WTC11 (cell line): ENCODE measurements around the gene ITPR3. TPM values are rescaled to one million over a fixed set of nuclear protein-coding genes. Genes with fewer than 3 reads are reported as not detected.

ENCODE experiments used
- ATAC-seq: fragments of 200-7000 bp; cut with Tn5 transposase; 2 replicates; pipeline ENCODE4 v1.10.0; 2021; ENCODE audit warnings: mild to moderate bottlenecking, moderate library complexity
- CTCF ChIA-PET: fragments of 300-600 bp; sonication (Branson Sonifier 250); formaldehyde crosslinking; loops from one replicate; lab custom pipeline; 2021; ENCODE audit warnings: antibody characterized with exemption; lab: Charles Lee
- POLR2A ChIA-PET: fragments of 350-600 bp; sonication (Branson Sonifier 250); formaldehyde crosslinking; loops from one replicate; lab custom pipeline; 2021; ENCODE audit warnings: antibody characterized with exemption; lab: Charles Lee
- DNase-seq: peaks from one replicate; pipeline ENCODE4 v3.0.0; 2021; ENCODE audit warnings: low spot score
- H3K27ac Mint-ChIP-seq: 2 replicates; pipeline ENCODE4 v1.8.0; 2021; ENCODE audit warnings: mixed read lengths
- H3K27me3 Mint-ChIP-seq: 2 replicates; pipeline ENCODE4 v1.8.0; 2021; ENCODE audit warnings: low read depth, mild to moderate bottlenecking, moderate library complexity, mixed read lengths
- H3K36me3 Mint-ChIP-seq: 2 replicates; pipeline ENCODE4 v1.8.0; 2021; ENCODE audit warnings: mixed read lengths
- H3K4me1 Mint-ChIP-seq: 2 replicates; pipeline ENCODE4 v1.8.0; 2022; ENCODE audit warnings: mixed read lengths
- H3K4me3 Mint-ChIP-seq: 2 replicates; pipeline ENCODE4 v1.8.0; 2021; ENCODE audit warnings: mild to moderate bottlenecking, moderate library complexity, mixed read lengths
- H3K9me3 Mint-ChIP-seq: 2 replicates; pipeline ENCODE4 v1.8.0; 2021; ENCODE audit warnings: mixed read lengths
- CREM ChIP-seq: sonication (generic); formaldehyde crosslinking; IDR thresholded peaks from 2 replicates; pipeline ENCODE4 v1.8.1; 2022; ENCODE audit warnings: mild to moderate bottlenecking, missing genetic modification reagents, moderate library complexity
- ETV6 ChIP-seq: sonication (generic); formaldehyde crosslinking; IDR thresholded peaks from 2 replicates; pipeline ENCODE4 v1.8.1; 2022; ENCODE audit warnings: mild to moderate bottlenecking, missing genetic modification reagents
- FOXJ3 ChIP-seq: sonication (generic); formaldehyde crosslinking; IDR thresholded peaks from 2 replicates; pipeline ENCODE4 v1.9.0; 2021; ENCODE audit warnings: missing genetic modification reagents, mild to moderate bottlenecking, borderline replicate concordance
- HMGXB4 ChIP-seq: sonication (generic); formaldehyde crosslinking; IDR thresholded peaks from 2 replicates; pipeline ENCODE4 v1.8.1; 2023; ENCODE audit warnings: mild to moderate bottlenecking, moderate library complexity, missing genetic modification reagents
- NFE2L1 ChIP-seq: sonication (generic); formaldehyde crosslinking; IDR thresholded peaks from 2 replicates; pipeline ENCODE4 v1.8.1; 2023; ENCODE audit warnings: missing genetic modification reagents
- NFYB ChIP-seq: sonication (generic); formaldehyde crosslinking; conservative IDR thresholded peaks from 2 replicates; pipeline ENCODE4 v1.8.0; 2022; ENCODE audit warnings: low read depth, missing genetic modification reagents
- NR2C2 ChIP-seq: sonication (generic); formaldehyde crosslinking; IDR thresholded peaks from 2 replicates; pipeline ENCODE4 v1.8.0; 2022; ENCODE audit warnings: mild to moderate bottlenecking, missing genetic modification reagents
- NR3C1 ChIP-seq: sonication (generic); formaldehyde crosslinking; conservative IDR thresholded peaks from 2 replicates; pipeline ENCODE4 v1.8.1; 2023; ENCODE audit warnings: low read depth, mild to moderate bottlenecking, missing genetic modification reagents
- PRDM15 ChIP-seq: sonication (generic); formaldehyde crosslinking; IDR thresholded peaks from 2 replicates; pipeline ENCODE4 v1.8.0; 2022; ENCODE audit warnings: missing genetic modification reagents
- SMAD3 ChIP-seq: sonication (generic); formaldehyde crosslinking; IDR thresholded peaks from 2 replicates; pipeline ENCODE4 v1.8.0; 2022; ENCODE audit warnings: missing genetic modification reagents, mild to moderate bottlenecking, borderline replicate concordance
- TCF7 ChIP-seq: sonication (generic); formaldehyde crosslinking; IDR thresholded peaks from 2 replicates; pipeline ENCODE4 v1.8.0; 2022; ENCODE audit warnings: mild to moderate bottlenecking, low read depth, missing genetic modification reagents, moderate library complexity
- USF1 ChIP-seq: sonication (generic); formaldehyde crosslinking; IDR thresholded peaks from 2 replicates; pipeline ENCODE4 v1.8.0; 2022; ENCODE audit warnings: mild to moderate bottlenecking, missing genetic modification reagents
- ZNF138 ChIP-seq: sonication (generic); formaldehyde crosslinking; conservative IDR thresholded peaks from 2 replicates; pipeline ENCODE4 v1.8.1; 2022; ENCODE audit warnings: mild to moderate bottlenecking, moderate library complexity, missing genetic modification reagents
- ZNF232 ChIP-seq: sonication (generic); formaldehyde crosslinking; IDR thresholded peaks from 2 replicates; pipeline ENCODE4 v1.8.0; 2022; ENCODE audit warnings: mild to moderate bottlenecking, missing genetic modification reagents
- ZNF281 ChIP-seq: sonication (generic); formaldehyde crosslinking; IDR thresholded peaks from 2 replicates; pipeline ENCODE4 v1.8.0; 2023; ENCODE audit warnings: mild to moderate bottlenecking, missing genetic modification reagents
- ZNF317 ChIP-seq: sonication (generic); formaldehyde crosslinking; IDR thresholded peaks from 2 replicates; pipeline ENCODE4 v1.8.1; 2023; ENCODE audit warnings: low read depth, mild to moderate bottlenecking, moderate library complexity, missing genetic modification reagents, borderline replicate concordance
- total RNA-seq: library from RNA; stranded (reverse); gene quantifications from 3 replicates; pipeline ENCODE4 v1.2.3, GENCODE V29; 2021
- TF ChIP-seq, protein P1 (sequence below): fragments of 250-450 bp; sonication (Bioruptor Pico); IDR thresholded peaks from 2 replicates; pipeline ENCODE4 v1.9.0; 2021; ENCODE audit warnings: moderate library complexity, mild to moderate bottlenecking, inconsistent platforms, borderline replicate concordance
- TF ChIP-seq, protein P2 (sequence below): fragments of 250-450 bp; sonication (Bioruptor Pico); IDR thresholded peaks from 2 replicates; pipeline ENCODE4 v1.9.0; 2021; ENCODE audit warnings: mild to moderate bottlenecking
- TF ChIP-seq, protein P3 (sequence below): sonication (generic); formaldehyde crosslinking; conservative IDR thresholded peaks from 2 replicates; pipeline ENCODE4 v1.8.1; 2022; ENCODE audit warnings: mild to moderate bottlenecking, missing genetic modification reagents

The ITPR3 gene
- total RNA-seq, 1 experiment from 2014 or later, result 47.3 TPM

- no peak for DNase-seq
- POLR2A ChIA-PET, result interaction anchor here (0.6 kb wide), 1 partner anchor 25 kb away, joined by 7 read pairs; no protein-coding TSS in a partner anchor
- Mint-ChIP-seq H3K27me3 (no peaks in the 10 kb centered on the region), H3K36me3 (peaks cover 7% of the 10 kb centered on the region; the same call in 1 of the 2 replicates), H3K4me1 (peaks cover 12% of the 10 kb centered on the region), H3K9me3 (no peaks in the 10 kb centered on the region), H3K27ac (no peak overlapping the region), H3K4me3 (no peak overlapping the region)
- CTCF ChIA-PET, result interaction anchor here (0.9 to 2.7 kb wide), 5 partner anchors 11 to 75 kb away, joined by 3 to 13 read pairs (median 4); partner anchors contain the start of gene BAK1
- no peak for ATAC-seq
- TF ChIP-seq HMGXB4, result no peak
- TF ChIP-seq ZNF281 (CRISPR knock-in tag), result no peak
- no peak for TF ChIP-seq ZNF232 (CRISPR knock-in tag)
- no peak for TF ChIP-seq NR2C2
- TF ChIP-seq NFYB, result no peak
- TF ChIP-seq, protein P1, sequence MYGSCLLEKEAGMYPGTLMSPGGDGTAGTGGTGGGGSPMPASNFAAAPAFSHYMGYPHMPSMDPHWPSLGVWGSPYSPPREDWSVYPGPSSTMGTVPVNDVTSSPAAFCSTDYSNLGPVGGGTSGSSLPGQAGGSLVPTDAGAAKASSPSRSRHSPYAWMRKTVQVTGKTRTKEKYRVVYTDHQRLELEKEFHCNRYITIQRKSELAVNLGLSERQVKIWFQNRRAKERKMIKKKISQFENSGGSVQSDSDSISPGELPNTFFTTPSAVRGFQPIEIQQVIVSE (CRISPR knock-in tag), result no peak
Observed at GRCh38 chr6:33654831-33655554, 33.9 kb downstream of the ITPR3 start.

GRCh38 chr6:33656844-33657243 is 35.7 kb downstream of the ITPR3 start:
- Mint-ChIP-seq H3K27me3 (no peaks in the 10 kb centered on the region), H3K9me3 (no peaks in the 10 kb centered on the region), H3K4me1 (peaks cover 10% of the 10 kb centered on the region), H3K4me3 (no peak overlapping the region), H3K27ac (0 out of 2 replicates have a peak overlapping the region, but pooled peaks have one; percentile 21), H3K36me3 (peaks cover 7% of the 10 kb centered on the region; the same call in 1 of the 2 replicates)
- ChIA-PET CTCF (interaction anchor here (1.0 to 2.7 kb wide), 3 partner anchors 10 to 67 kb away, joined by 3 to 8 read pairs (median 3); no protein-coding TSS in a partner anchor), POLR2A (interaction anchor here (0.6 kb wide), 1 partner anchor 21 kb away, joined by 4 read pairs; no protein-coding TSS in a partner anchor)
- DNase-seq, result no peak
- ATAC-seq, result peak; percentile 57
- TF ChIP-seq ZNF317 (CRISPR knock-in tag), result no peak
- TF ChIP-seq SMAD3 (CRISPR knock-in tag), result no peak
- TF ChIP-seq NFE2L1 (CRISPR knock-in tag), result no peak
- no peak for TF ChIP-seq TCF7 (CRISPR knock-in tag)
- TF ChIP-seq, protein P2, sequence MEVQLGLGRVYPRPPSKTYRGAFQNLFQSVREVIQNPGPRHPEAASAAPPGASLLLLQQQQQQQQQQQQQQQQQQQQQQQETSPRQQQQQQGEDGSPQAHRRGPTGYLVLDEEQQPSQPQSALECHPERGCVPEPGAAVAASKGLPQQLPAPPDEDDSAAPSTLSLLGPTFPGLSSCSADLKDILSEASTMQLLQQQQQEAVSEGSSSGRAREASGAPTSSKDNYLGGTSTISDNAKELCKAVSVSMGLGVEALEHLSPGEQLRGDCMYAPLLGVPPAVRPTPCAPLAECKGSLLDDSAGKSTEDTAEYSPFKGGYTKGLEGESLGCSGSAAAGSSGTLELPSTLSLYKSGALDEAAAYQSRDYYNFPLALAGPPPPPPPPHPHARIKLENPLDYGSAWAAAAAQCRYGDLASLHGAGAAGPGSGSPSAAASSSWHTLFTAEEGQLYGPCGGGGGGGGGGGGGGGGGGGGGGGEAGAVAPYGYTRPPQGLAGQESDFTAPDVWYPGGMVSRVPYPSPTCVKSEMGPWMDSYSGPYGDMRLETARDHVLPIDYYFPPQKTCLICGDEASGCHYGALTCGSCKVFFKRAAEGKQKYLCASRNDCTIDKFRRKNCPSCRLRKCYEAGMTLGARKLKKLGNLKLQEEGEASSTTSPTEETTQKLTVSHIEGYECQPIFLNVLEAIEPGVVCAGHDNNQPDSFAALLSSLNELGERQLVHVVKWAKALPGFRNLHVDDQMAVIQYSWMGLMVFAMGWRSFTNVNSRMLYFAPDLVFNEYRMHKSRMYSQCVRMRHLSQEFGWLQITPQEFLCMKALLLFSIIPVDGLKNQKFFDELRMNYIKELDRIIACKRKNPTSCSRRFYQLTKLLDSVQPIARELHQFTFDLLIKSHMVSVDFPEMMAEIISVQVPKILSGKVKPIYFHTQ (CRISPR knock-in tag), result no peak
- no peak for TF ChIP-seq NR2C2
- TF ChIP-seq, protein P3, sequence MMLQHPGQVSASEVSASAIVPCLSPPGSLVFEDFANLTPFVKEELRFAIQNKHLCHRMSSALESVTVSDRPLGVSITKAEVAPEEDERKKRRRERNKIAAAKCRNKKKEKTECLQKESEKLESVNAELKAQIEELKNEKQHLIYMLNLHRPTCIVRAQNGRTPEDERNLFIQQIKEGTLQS, result no peak
- TF ChIP-seq USF1 (CRISPR knock-in tag), result peak; percentile 53; the same call in 1 of the 2 replicates
- no peak for TF ChIP-seq CREM (CRISPR knock-in tag)
- TF ChIP-seq FOXJ3, result no peak
- TF ChIP-seq ETV6 (CRISPR knock-in tag), result 0 out of 2 replicates have a peak, but pooled peaks have one; percentile 18
- TF ChIP-seq NR3C1 (CRISPR knock-in tag), result no peak
- TF ChIP-seq PRDM15 (CRISPR knock-in tag), result no peak
- TF ChIP-seq ZNF138, result no peak
